H54 (cell line): ENCODE data around the gene VAV2.

Experiments
- DNase-seq: peaks from one replicate; pipeline ENCODE4 v3.0.0; 2011; ENCODE audit warnings: low spot score, mixed read lengths; ENCODE audit not compliant: insufficient read length
- FAIRE-seq: peaks from 3 replicates; lab custom pipeline; 2011; peaks lifted over from hg19 to GRCh38; lab: Jason Lieb, UNC
- POLR2A ChIP-seq: IDR thresholded peaks from 2 replicates; pipeline ENCODE4 v1.6.1; 2011; ENCODE audit warnings: low read depth, mild to moderate bottlenecking, low read length

VAV2 gene

DNA sequence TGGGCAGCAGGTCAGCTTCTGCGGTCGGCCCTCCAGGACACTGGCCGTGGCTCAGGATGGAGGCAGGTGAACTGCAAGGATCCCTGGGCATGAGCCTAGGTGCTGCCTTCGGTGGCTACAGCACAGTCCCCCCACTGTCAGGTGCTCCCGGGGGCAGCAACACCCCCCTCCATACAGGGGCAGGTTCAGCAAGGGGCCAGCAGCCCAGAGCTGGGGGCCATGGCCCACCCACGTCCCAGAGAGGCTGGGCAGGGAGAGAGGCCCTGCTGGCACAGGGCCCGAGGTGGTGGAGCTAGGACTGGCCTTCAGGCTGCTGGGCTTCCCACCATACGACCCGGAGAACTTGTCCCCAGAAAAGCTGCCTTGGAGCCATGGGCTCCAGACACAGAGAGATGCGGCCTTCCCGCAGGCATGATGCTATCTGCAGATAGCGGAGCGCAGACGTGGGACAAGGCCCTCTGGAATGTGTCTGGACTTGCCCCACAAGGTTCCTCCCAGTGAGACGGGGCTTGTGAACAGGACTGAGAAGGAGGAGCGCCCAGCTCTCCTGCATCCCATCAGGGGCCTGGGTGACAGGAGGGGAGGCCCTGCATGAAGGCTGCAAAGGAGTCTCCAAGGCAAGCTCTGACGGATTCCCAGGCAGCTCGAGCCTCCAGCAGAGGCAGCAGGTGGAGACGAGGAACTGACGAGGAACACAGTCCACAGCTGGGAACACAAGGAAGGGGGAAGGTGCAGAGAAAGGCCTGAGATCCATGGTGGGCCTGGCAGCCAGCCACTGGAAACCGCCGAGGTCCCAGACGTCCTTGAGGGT, 111.1 kb downstream of the VAV2 start:
- FAIRE-seq (no peak), DNase-seq (no peak)
- TF ChIP-seq POLR2A: no peak

DNA sequence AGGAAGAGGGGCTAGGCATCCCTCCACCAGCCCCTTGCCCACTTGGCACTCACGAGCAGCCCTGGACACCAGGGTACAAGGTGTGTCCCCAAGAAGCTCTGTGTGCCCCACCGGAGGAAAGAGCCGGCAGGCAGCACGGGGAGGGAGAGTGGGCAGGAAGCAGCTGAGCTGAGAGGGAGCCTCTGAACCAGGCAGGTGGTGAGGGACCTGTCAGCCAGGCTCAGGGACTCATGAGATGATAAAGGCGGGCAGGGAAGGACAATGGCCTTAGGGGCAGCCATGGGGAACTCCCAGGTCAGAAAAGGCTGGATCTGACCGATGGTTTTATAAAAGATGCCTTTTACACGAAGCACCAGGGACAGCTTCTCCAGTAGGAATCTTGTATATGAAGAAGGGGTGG, 112.0 kb downstream of the VAV2 start:
- FAIRE-seq: no peak
- no peak for TF ChIP-seq POLR2A
- no peak for DNase-seq

- FAIRE-seq (no peak), DNase-seq (no peak)
- no peak for TF ChIP-seq POLR2A
Measured at GRCh38 chr9:133879615-133880014, 112.5 kb downstream of the VAV2 start.

DNA sequence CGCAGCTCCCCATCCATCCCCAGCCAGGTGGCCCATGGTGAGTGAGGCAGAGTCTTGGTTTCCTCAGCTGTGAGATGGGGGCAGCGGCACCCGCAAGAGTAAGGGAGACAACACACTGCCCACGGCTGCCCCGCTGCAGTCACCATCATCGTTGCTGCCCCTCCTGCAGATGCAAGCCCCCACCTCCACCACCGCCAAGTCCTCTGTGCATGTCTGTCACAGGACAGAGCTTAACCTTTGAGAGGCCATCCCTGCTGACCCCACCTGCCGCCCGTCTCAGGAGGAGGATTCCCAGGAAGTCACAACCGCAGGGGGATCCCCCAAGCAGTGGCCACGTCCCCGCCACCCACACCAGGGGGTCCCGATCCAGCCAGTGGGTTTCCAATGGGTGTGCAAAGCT, 113.7 kb downstream of the VAV2 start:
- TF ChIP-seq POLR2A: no peak
- DNase-seq (no peak), FAIRE-seq (no peak)

GRCh38 chr9:133877967-133878366, 114.2 kb downstream of the VAV2 start:
- no peak for TF ChIP-seq POLR2A
- no peak for FAIRE-seq
- no peak for DNase-seq

DNA sequence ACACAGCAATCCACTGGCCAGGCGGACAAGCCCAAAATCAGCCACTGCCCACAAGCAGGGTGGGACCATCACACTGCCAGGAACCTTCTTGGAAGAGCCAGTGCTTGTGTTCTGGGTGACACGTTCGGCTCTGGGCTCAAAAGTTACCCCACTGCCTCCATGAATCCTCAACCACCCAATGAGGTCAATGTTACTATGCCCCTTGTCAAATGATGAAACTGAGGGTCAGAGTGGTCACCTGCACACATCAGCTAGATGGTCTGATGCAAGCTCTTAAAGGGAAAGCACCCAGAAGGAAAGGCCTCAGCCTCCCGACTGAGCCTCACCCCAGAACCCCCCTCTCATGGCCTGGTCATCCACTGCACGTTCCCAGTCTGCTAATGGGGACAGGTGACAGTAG, 114.8 kb downstream of the VAV2 start:
- no peak for FAIRE-seq
- no peak for TF ChIP-seq POLR2A

GRCh38 chr9:133876836-133877235, 115.3 kb downstream of the VAV2 start:
- DNase-seq: no peak
- TF ChIP-seq POLR2A: no peak
- no peak for FAIRE-seq

More for the DNA sequence above, 114.8 kb downstream of the VAV2 start:
- no peak for DNase-seq

GRCh38 chr9:133876144-133876543, 116.0 kb downstream of the VAV2 start:
- DNase-seq (no peak), FAIRE-seq (no peak)
- TF ChIP-seq POLR2A: no peak

GRCh38 chr9:133875131-133875530, 117.0 kb downstream of the VAV2 start:
- no peak for DNase-seq
- TF ChIP-seq POLR2A: no peak
- no peak for FAIRE-seq

DNA sequence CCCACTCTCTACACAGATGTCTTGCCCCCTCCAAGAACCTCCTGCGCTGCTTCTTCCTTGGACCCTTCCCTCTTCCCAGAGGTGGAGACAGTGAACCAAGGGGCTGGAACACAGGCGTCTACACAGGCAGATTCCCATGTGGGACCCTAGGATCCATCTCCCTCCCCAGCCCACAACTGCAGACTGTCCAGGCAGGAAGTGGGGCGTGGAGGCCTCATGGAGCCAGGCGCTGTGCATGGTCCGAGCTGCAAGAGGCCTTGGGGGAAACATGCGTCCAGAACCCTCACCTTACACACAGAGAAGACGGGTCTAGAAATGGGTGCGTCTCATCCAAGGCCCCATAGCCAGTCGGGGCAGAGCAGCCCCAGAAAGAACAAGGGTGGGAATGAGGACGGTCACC, 117.5 kb downstream of the VAV2 start:
- FAIRE-seq: no peak
- TF ChIP-seq POLR2A: no peak
- DNase-seq: peak; percentile 75

DNA sequence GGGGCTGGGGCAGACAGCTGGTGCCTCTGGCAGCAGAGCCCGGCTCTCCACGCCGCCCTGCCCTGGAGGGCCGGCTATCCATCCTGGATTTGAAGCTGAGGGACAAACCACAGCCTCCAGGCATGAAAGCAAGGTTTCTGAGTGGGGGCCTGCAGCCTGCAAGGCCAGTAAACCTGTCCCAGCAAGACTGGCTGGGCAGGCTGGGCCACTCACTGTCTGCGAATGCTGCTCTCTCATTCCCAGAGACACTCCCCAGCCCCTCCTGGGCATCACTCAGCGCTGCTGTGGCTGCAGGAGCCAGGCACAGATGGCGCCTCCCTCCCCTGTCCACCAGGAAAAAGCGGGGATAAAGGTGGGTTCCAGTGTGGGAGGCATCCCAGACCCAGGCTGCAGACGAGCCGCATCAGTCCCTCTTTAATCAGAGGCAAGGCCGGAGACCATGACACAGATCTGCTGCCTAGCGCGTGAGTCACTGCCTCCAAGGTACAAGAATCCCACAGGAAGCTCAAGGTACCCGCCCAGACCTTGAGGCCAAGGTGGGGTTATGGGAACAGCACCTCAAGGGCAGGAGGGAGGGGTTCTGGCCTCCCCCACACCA, 118.0 kb downstream of the VAV2 start:
- peak; percentile 14; the same call in 1 of the 2 replicates for TF ChIP-seq POLR2A
- peak; percentile 97 for DNase-seq
- peak; percentile 92 for FAIRE-seq

DNA sequence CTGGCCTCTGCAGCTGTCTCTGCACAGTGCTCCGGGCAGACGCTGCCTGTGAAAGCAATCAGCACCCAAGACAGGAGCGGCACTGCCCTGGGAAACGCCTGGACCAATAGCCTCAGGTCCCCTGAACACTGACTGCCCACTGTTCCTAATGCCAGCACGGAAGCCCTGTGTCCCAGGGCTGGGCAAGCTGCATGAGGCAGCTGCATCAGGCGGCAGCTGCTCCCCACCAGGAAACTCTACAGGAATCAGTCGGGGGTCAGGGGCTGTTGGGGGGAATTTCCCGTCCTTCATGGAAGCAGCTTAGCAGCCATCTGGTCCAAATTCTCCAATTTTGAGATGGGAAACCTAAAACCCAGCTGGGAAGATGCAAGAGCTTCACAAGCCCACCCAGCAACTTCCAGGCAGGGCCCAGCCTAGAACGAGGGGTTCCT, 118.6 kb downstream of the VAV2 start:
- TF ChIP-seq POLR2A: 0 out of 2 replicates have a peak, but pooled peaks have one; percentile 3
- no peak for FAIRE-seq
- no peak for DNase-seq

DNA sequence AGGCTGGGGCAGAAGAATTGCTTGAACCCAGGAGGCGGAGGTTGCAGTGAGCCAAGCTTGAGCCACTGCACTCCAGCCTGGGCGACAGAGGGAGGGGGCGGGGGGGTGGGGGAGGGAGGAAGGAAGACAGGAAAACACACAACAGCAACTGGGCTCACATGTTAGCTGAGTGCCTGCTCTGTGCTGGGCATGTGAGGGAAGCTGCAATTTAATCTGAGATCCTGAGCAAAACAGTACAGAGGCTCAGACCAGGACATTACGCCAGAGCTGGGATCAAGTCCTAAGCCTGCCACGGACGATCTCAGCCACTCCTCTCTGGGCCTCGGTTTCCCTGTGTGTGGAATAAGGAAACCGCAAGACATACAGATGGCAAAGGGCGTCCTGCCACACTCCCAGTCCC, 119.1 kb downstream of the VAV2 start:
- no peak for DNase-seq
- TF ChIP-seq POLR2A: no peak
- no peak for FAIRE-seq
